Keratinocyte (primary cell): Measurements from ENCODE around the gene ARID3A. TPM values are rescaled to one million over a fixed set of nuclear protein-coding genes. Genes with fewer than 3 reads are reported as not detected.

Source experiments
- DNase-seq: peaks from one replicate; pipeline ENCODE4 v3.0.0-alpha.2; 2011; ENCODE audit warnings: low read depth, missing footprints, low spot score
- FAIRE-seq: peaks from 2 replicates; lab custom pipeline; 2011; peaks lifted over from hg19 to GRCh38; lab: Jason Lieb, UNC
- H2AFZ ChIP-seq: 2 replicates; pipeline ENCODE4 v1.6.0; 2012; ENCODE audit warnings: low read length, control low read depth, inconsistent platforms; ENCODE audit not compliant: control insufficient read depth
- H3K27ac ChIP-seq: 2 replicates; pipeline ENCODE4 v1.5.1; 2011; ENCODE audit warnings: low read length; ENCODE audit not compliant: control insufficient read depth, insufficient read depth
- H3K27me3 ChIP-seq: 3 replicates; pipeline ENCODE4 v1.6.0; 2011; ENCODE audit warnings: low read length; ENCODE audit not compliant: control insufficient read depth, insufficient read depth; ENCODE audit errors: extremely low read depth
- H3K36me3 ChIP-seq, 2 experiments: 2 replicates in 1 of 2; 3 replicates in 1 of 2; pipeline ENCODE4 v1.5.1; 2011; ENCODE audit warnings: low read length in 2 of 2, mild to moderate bottlenecking in 1 of 2; ENCODE audit not compliant: control insufficient read depth in 2 of 2, insufficient read depth in 2 of 2; ENCODE audit errors: extremely low read depth in 1 of 2
- H3K4me1 ChIP-seq: 3 replicates; pipeline ENCODE4 v1.5.1; 2011; ENCODE audit warnings: low read length; ENCODE audit not compliant: control insufficient read depth, insufficient read depth; ENCODE audit errors: extremely low read depth
- H3K4me2 ChIP-seq: 3 replicates; pipeline ENCODE4 v1.6.0; 2011; ENCODE audit warnings: low read depth, low read length; ENCODE audit not compliant: control insufficient read depth, insufficient read depth; ENCODE audit errors: extremely low read depth
- H3K4me3 ChIP-seq, 3 experiments: fragments of 200-600 bp in 1 of 3; sonication (generic) in 1 of 3; 2 replicates in 2 of 3; 3 replicates in 1 of 3; pipeline ENCODE4 v1.5.1; 2011 to 2016; ENCODE audit warnings: low read length in 3 of 3, mild to moderate bottlenecking in 3 of 3, control low read depth in 2 of 3, inconsistent platforms in 1 of 3, low read depth in 1 of 3, mixed read lengths in 1 of 3, mixed run types in 1 of 3, moderate library complexity in 1 of 3; ENCODE audit not compliant: control insufficient read depth in 2 of 3, insufficient read depth in 2 of 3; ENCODE audit errors: extremely low read depth in 1 of 3
- H3K79me2 ChIP-seq: 2 replicates; pipeline ENCODE4 v1.6.0; 2012; ENCODE audit warnings: low read length; ENCODE audit not compliant: control insufficient read depth, insufficient read depth
- H3K9ac ChIP-seq: 3 replicates; pipeline ENCODE4 v1.6.0; 2011; ENCODE audit warnings: low read length; ENCODE audit not compliant: control insufficient read depth, insufficient read depth; ENCODE audit errors: extremely low read depth
- H3K9me1 ChIP-seq: 3 replicates; pipeline ENCODE4 v1.6.0; 2011; ENCODE audit warnings: low read length; ENCODE audit not compliant: control insufficient read depth, insufficient read depth; ENCODE audit errors: extremely low read depth
- H3K9me3 ChIP-seq: 2 replicates; pipeline ENCODE4 v1.5.1; 2012; ENCODE audit warnings: low read depth, low read length; ENCODE audit not compliant: control insufficient read depth
- H4K20me1 ChIP-seq: 3 replicates; pipeline ENCODE4 v1.6.0; 2011; ENCODE audit warnings: low read length; ENCODE audit not compliant: control insufficient read depth, insufficient read depth; ENCODE audit errors: extremely low read depth
- CTCF ChIP-seq, 3 experiments: IDR thresholded peaks in 1 of 3; conservative IDR thresholded peaks in 1 of 3; optimal IDR thresholded peaks in 1 of 3; 2 replicates in 2 of 3; 3 replicates in 1 of 3; pipeline versions ENCODE3 to v1.5.1; 2011; ENCODE audit warnings: low read length in 3 of 3, mild to moderate bottlenecking in 3 of 3, moderate library complexity in 2 of 3, control low read depth in 1 of 3, inconsistent platforms in 1 of 3; ENCODE audit not compliant: insufficient read depth in 2 of 3; ENCODE audit errors: extremely low read depth in 1 of 3
- EZH2 ChIP-seq: IDR thresholded peaks from one replicate; pipeline ENCODE4 v1.6.1; 2012; ENCODE audit warnings: inconsistent platforms, mild to moderate bottlenecking, low read length, moderate library complexity
- dilution Hi-C: fragments of 300-500 bp; cut with MboI; formaldehyde crosslinking; loops from one replicate; pipeline ENCODE4 v1.7.0; 2020; ENCODE audit warnings: low sequenced_read_pairs; ENCODE audit not compliant: extremely low pct_ligation_motif_present
- polyA plus RNA-seq, 5 experiments: library from polyadenylated mRNA; depleted of rRNA in 3 of 5; stranded (reverse) in 3 of 5; stranded (forward) in 1 of 5; unstranded in 1 of 5; fragments of >200 nt; gene quantifications; 1 replicate in 1 of 5; 2 replicates in 3 of 5; 3 replicates in 1 of 5; pipeline versions ENCODE4 v1.2.1 to v1.2.3, GENCODE V29; 2011 to 2012; ENCODE audit warnings: missing spikeins in 2 of 5, low read depth in 1 of 5, low replicate concordance in 1 of 5

Gene ARID3A
- polyA plus RNA-seq, 1 donor (not counting 4 experiments of a cell fraction or from before 2014, with no cell fraction given), result 2.6 TPM

- H3K4me1 ChIP-seq, result peaks cover 6% of the 10 kb centered on the region
- no peak overlapping the region for H3K9ac ChIP-seq
- H3K4me3 ChIP-seq, result no peak overlapping the region
- H3K9me1 ChIP-seq, result no peaks in the 10 kb centered on the region
- H3K27ac ChIP-seq, result no peak overlapping the region
- no peaks in the 10 kb centered on the region for H3K9me3 ChIP-seq
- no peaks in the 10 kb centered on the region for H3K36me3 ChIP-seq
- TF ChIP-seq EZH2 (no peak), CTCF (optimal IDR thresholded peaks at IDR 0.05 in 1 of 3, IDR thresholded peaks at IDR 0.05 in 1 of 3, conservative IDR thresholded peaks at IDR 0.05 in 1 of 3; ENCODE audit: extremely low read depth in 1 of 3, insufficient read depth in 2 of 3, low read length in 3 of 3) (no peak)
- dilution Hi-C loops, result no loop called here
- no peaks in the 10 kb centered on the region for H3K79me2 ChIP-seq
- DNase-seq (no peak), FAIRE-seq (no peak)
- peaks cover 6% of the 10 kb centered on the region for H3K27me3 ChIP-seq
- H3K4me2 ChIP-seq, result no peak overlapping the region
- no peak overlapping the region for H2AFZ ChIP-seq
- H4K20me1 ChIP-seq, result no peaks in the 10 kb centered on the region
Observed at GRCh38 chr19:948842-949496, 23.1 kb downstream of the ARID3A start.

- H3K4me3 ChIP-seq, result no peak overlapping the region
- no peak overlapping the region for H3K27ac ChIP-seq
- peaks cover 4% of the 10 kb centered on the region for H4K20me1 ChIP-seq
- TF ChIP-seq EZH2 (no peak), CTCF (optimal IDR thresholded peaks at IDR 0.05 in 1 of 3, IDR thresholded peaks at IDR 0.05 in 1 of 3, conservative IDR thresholded peaks at IDR 0.05 in 1 of 3; ENCODE audit: extremely low read depth in 1 of 3, insufficient read depth in 2 of 3, low read length in 3 of 3) (no peak)
- H3K4me1 ChIP-seq, result peaks cover 6% of the 10 kb centered on the region
- no peaks in the 10 kb centered on the region for H3K36me3 ChIP-seq
- dilution Hi-C loops, result no loop called here
- no peak overlapping the region for H3K9ac ChIP-seq
- no peak for FAIRE-seq
- H3K4me2 ChIP-seq, result no peak overlapping the region
- no peak overlapping the region for H2AFZ ChIP-seq
- H3K9me3 ChIP-seq, result no peaks in the 10 kb centered on the region
- no peaks in the 10 kb centered on the region for H3K9me1 ChIP-seq
- no peaks in the 10 kb centered on the region for H3K79me2 ChIP-seq
- no peak for DNase-seq
- no peaks in the 10 kb centered on the region for H3K27me3 ChIP-seq
Observed at GRCh38 chr19:950352-951066, 24.7 kb downstream of the ARID3A start.
